Astrocyte (in vitro differentiated cells and primary cell): Measurements from ENCODE around the gene MLH1. TPM values are rescaled to one million over a fixed set of nuclear protein-coding genes. Genes with fewer than 3 reads are reported as not detected.
A peak's percentile ranks its signal among the peaks of the same experiment; 100 is the strongest.

Source experiments
- DNase-seq: peaks from one replicate; pipeline ENCODE4 v3.0.0-alpha.2; 2010; ENCODE audit warnings: low read depth
- FAIRE-seq: peaks from 2 replicates; lab custom pipeline; 2011; peaks lifted over from hg19 to GRCh38; lab: Jason Lieb, UNC
- H2AFZ ChIP-seq: 2 replicates; pipeline ENCODE4 v1.6.0; 2012; ENCODE audit warnings: low read depth, low read length, inconsistent platforms
- H3K27ac ChIP-seq: 2 replicates; pipeline ENCODE4 v1.5.1; 2011; ENCODE audit warnings: low read depth, low read length, inconsistent platforms
- H3K27me3 ChIP-seq: 2 replicates; pipeline ENCODE4 v1.6.0; 2011; ENCODE audit warnings: low read length, inconsistent platforms; ENCODE audit not compliant: insufficient read depth
- H3K36me3 ChIP-seq: 2 replicates; pipeline ENCODE4 v1.5.1; 2011; ENCODE audit warnings: low read length, inconsistent platforms; ENCODE audit not compliant: insufficient read depth
- H3K4me1 ChIP-seq: 2 replicates; pipeline ENCODE4 v1.5.1; 2011; ENCODE audit warnings: low read length, inconsistent platforms; ENCODE audit not compliant: insufficient read depth
- H3K4me2 ChIP-seq: 2 replicates; pipeline ENCODE4 v1.6.0; 2012; ENCODE audit warnings: low read length, inconsistent platforms
- H3K4me3 ChIP-seq: 2 replicates; pipeline ENCODE4 v1.5.1; 2011; ENCODE audit warnings: low read depth, mild to moderate bottlenecking, low read length, inconsistent platforms; ENCODE audit not compliant: insufficient read depth
- H3K79me2 ChIP-seq: 2 replicates; pipeline ENCODE4 v1.6.0; 2012; ENCODE audit warnings: mild to moderate bottlenecking, low read length, inconsistent platforms; ENCODE audit not compliant: insufficient read depth
- H3K9ac ChIP-seq: 2 replicates; pipeline ENCODE4 v1.6.0; 2012; ENCODE audit warnings: mild to moderate bottlenecking, low read length, inconsistent platforms
- H3K9me3 ChIP-seq: 2 replicates; pipeline ENCODE4 v1.5.1; 2012; ENCODE audit warnings: low read depth, mild to moderate bottlenecking, low read length, inconsistent platforms; ENCODE audit not compliant: insufficient read depth
- H4K20me1 ChIP-seq: 2 replicates; pipeline ENCODE4 v1.6.0; 2012; ENCODE audit warnings: low read length, inconsistent platforms; ENCODE audit not compliant: insufficient read depth
- H3K27ac Mint-ChIP-seq: one replicate; pipeline ENCODE4 v1.8.0; 2021; ENCODE audit warnings: mild to moderate bottlenecking, mixed read lengths; ENCODE audit not compliant: unreplicated experiment
- H3K27me3 Mint-ChIP-seq: one replicate; pipeline ENCODE4 v1.8.0; 2021; ENCODE audit warnings: low read depth, mixed read lengths; ENCODE audit not compliant: unreplicated experiment
- H3K36me3 Mint-ChIP-seq: one replicate; pipeline ENCODE4 v1.8.0; 2021; ENCODE audit warnings: low read depth, mixed read lengths; ENCODE audit not compliant: unreplicated experiment
- H3K4me1 Mint-ChIP-seq: one replicate; pipeline ENCODE4 v1.8.0; 2021; ENCODE audit warnings: low read depth, mixed read lengths; ENCODE audit not compliant: unreplicated experiment
- H3K4me3 Mint-ChIP-seq: one replicate; pipeline ENCODE4 v1.8.0; 2021; ENCODE audit warnings: mild to moderate bottlenecking, moderate library complexity, mixed read lengths; ENCODE audit not compliant: unreplicated experiment
- H3K9me3 Mint-ChIP-seq: one replicate; pipeline ENCODE4 v1.8.0; 2021; ENCODE audit warnings: mild to moderate bottlenecking, mixed read lengths; ENCODE audit not compliant: unreplicated experiment
- EZH2 ChIP-seq: IDR thresholded peaks from 2 replicates; pipeline ENCODE4 v1.6.1; 2012; ENCODE audit warnings: mild to moderate bottlenecking, low read length, inconsistent platforms; ENCODE audit not compliant: insufficient read depth
- total RNA-seq: library from RNA; stranded (reverse); gene quantifications from 2 replicates; pipeline ENCODE4 v1.2.1, GENCODE V29; 2021
- TF ChIP-seq, protein P1 (sequence below): IDR thresholded peaks from 2 replicates; pipeline ENCODE4 v1.5.1; 2011; ENCODE audit warnings: low read depth, mild to moderate bottlenecking, inconsistent platforms, low read length, moderate library complexity; ENCODE audit not compliant: insufficient read depth

The MLH1 gene
- total RNA-seq, 1 donor from 2014 or later, result 32.0 TPM

DNA sequence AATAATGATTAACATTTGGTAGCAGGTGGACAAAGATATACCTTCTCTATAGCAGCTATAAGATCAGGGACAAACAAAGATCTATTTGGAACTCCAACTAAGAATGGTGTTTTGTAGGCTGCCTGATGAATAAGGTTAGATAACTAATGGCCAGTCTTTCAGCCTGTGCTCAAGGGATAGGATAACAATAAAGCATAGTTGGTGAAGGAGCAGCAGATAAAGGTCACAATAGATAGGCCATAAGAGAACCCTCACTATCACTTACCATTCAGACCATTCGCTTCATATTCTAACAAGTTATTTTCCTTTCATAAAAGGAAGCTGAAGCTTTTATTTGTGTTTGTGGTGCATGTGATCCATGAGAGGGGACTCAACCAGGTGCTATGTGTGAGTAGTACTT lies 20.2 kb upstream of the MLH1 start:
- H2AFZ ChIP-seq, result no peak overlapping the region
- no peaks in the 10 kb centered on the region for H3K79me2 ChIP-seq
- H3K27ac Mint-ChIP-seq, result no peak overlapping the region
- H3K9me3 Mint-ChIP-seq, result peaks cover 5% of the 10 kb centered on the region
- DNase-seq (no peak), FAIRE-seq (no peak)
- H3K9ac ChIP-seq, result no peak overlapping the region
- no peaks in the 10 kb centered on the region for H3K36me3 ChIP-seq
- H3K9me3 ChIP-seq, result no peaks in the 10 kb centered on the region
- no peaks in the 10 kb centered on the region for H3K27me3 Mint-ChIP-seq
- no peaks in the 10 kb centered on the region for H3K27me3 ChIP-seq
- H3K4me3 ChIP-seq, result no peak overlapping the region
- TF ChIP-seq, protein P1, sequence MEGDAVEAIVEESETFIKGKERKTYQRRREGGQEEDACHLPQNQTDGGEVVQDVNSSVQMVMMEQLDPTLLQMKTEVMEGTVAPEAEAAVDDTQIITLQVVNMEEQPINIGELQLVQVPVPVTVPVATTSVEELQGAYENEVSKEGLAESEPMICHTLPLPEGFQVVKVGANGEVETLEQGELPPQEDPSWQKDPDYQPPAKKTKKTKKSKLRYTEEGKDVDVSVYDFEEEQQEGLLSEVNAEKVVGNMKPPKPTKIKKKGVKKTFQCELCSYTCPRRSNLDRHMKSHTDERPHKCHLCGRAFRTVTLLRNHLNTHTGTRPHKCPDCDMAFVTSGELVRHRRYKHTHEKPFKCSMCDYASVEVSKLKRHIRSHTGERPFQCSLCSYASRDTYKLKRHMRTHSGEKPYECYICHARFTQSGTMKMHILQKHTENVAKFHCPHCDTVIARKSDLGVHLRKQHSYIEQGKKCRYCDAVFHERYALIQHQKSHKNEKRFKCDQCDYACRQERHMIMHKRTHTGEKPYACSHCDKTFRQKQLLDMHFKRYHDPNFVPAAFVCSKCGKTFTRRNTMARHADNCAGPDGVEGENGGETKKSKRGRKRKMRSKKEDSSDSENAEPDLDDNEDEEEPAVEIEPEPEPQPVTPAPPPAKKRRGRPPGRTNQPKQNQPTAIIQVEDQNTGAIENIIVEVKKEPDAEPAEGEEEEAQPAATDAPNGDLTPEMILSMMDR, result no peak
- TF ChIP-seq EZH2, result no peak
- peaks cover 4% of the 10 kb centered on the region for H3K4me1 Mint-ChIP-seq
- H3K4me3 Mint-ChIP-seq, result no peak overlapping the region
- peaks cover 7% of the 10 kb centered on the region for H3K4me1 ChIP-seq
- H3K36me3 Mint-ChIP-seq, result no peaks in the 10 kb centered on the region
- no peak overlapping the region for H3K4me2 ChIP-seq
- no peak overlapping the region for H3K27ac ChIP-seq
- no peaks in the 10 kb centered on the region for H4K20me1 ChIP-seq

DNA sequence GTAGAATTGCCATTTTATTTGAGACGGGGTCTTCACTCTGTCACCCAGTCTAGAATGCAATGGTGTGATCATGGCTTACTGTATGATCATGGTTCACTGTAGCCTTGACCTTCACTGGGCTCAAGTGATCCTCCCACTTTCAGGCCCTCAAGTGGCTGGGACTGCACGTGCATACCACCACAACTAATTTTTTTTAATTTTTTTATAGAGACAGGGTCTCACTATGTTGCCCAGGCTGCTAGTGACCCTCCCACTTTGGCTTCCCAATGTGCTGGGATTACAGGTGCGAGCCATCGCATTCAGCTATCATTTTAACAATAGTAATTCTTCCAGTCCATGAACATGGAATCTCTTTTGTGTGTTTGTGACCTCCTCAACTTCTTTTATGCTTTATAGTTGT lies 12.3 kb upstream of the MLH1 start:
- Mint-ChIP-seq H3K27me3 (no peaks in the 10 kb centered on the region), H3K4me3 (no peak overlapping the region), H3K36me3 (peaks cover 9% of the 10 kb centered on the region), H3K9me3 (peaks cover 3% of the 10 kb centered on the region), H3K4me1 (no peaks in the 10 kb centered on the region), H3K27ac (no peak overlapping the region)
- H3K4me3 ChIP-seq, result no peak overlapping the region
- no peak for FAIRE-seq
- no peaks in the 10 kb centered on the region for H3K27me3 ChIP-seq
- H4K20me1 ChIP-seq, result peaks cover 4% of the 10 kb centered on the region
- no peak overlapping the region for H2AFZ ChIP-seq
- no peak overlapping the region for H3K9ac ChIP-seq
- H3K79me2 ChIP-seq, result no peaks in the 10 kb centered on the region
- peaks cover 3% of the 10 kb centered on the region for H3K9me3 ChIP-seq
- no peak for TF ChIP-seq EZH2
- TF ChIP-seq, protein P1, result no peak
- no peaks in the 10 kb centered on the region for H3K4me1 ChIP-seq
- H3K36me3 ChIP-seq, result peaks cover 25% of the 10 kb centered on the region
- no peak overlapping the region for H3K27ac ChIP-seq
- no peak for DNase-seq
- no peak overlapping the region for H3K4me2 ChIP-seq

DNA sequence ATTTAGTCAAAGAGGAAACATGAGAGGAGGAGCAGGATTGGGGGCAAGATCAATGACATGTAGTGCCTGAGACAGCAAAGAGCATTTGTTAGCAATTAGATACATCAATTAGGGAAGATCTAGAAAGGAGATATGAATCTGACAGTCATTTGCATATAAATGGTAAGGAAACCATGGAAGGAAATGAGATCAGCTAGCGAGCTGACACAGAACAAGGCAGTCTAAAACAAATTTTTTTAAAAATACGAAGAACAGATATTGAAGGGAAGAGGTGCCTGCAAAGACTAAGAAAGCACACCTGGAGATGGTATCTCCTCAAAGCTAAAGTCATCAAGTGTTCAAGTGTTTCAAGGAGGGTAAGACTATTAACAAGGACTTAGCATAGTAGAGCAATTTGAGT lies 5.0 kb upstream of the MLH1 start:
- Histone ChIP-seq H3K4me2 (peak overlapping the region; percentile 16), H3K79me2 (peaks cover 49% of the 10 kb centered on the region)
- H3K36me3 Mint-ChIP-seq, result peaks cover 15% of the 10 kb centered on the region

More for the DNA sequence above, 5.0 kb upstream of the MLH1 start:
- H2AFZ ChIP-seq, result no peak overlapping the region
- H3K36me3 ChIP-seq, result peaks cover 46% of the 10 kb centered on the region
- TF ChIP-seq, protein P1, result no peak
- no peak for TF ChIP-seq EZH2
- peaks cover 13% of the 10 kb centered on the region for H3K4me1 Mint-ChIP-seq
- H3K27ac Mint-ChIP-seq, result no peak overlapping the region
- no peaks in the 10 kb centered on the region for H3K9me3 Mint-ChIP-seq
- no peak for FAIRE-seq
- peaks cover 56% of the 10 kb centered on the region for H4K20me1 ChIP-seq
- H3K9me3 ChIP-seq, result no peaks in the 10 kb centered on the region
- no peak for DNase-seq
- H3K9ac ChIP-seq, result no peak overlapping the region
- peak overlapping the region; percentile 45 for H3K4me3 Mint-ChIP-seq
- no peak overlapping the region for H3K4me3 ChIP-seq
- no peaks in the 10 kb centered on the region for H3K27me3 Mint-ChIP-seq
- H3K4me1 ChIP-seq, result peaks cover 21% of the 10 kb centered on the region
- no peaks in the 10 kb centered on the region for H3K27me3 ChIP-seq
- H3K27ac ChIP-seq, result no peak overlapping the region
